ENCODE data around the gene RPS8.
A peak's percentile ranks its signal among the peaks of the same experiment; 100 is the strongest.

The RPS8 gene

DNA sequence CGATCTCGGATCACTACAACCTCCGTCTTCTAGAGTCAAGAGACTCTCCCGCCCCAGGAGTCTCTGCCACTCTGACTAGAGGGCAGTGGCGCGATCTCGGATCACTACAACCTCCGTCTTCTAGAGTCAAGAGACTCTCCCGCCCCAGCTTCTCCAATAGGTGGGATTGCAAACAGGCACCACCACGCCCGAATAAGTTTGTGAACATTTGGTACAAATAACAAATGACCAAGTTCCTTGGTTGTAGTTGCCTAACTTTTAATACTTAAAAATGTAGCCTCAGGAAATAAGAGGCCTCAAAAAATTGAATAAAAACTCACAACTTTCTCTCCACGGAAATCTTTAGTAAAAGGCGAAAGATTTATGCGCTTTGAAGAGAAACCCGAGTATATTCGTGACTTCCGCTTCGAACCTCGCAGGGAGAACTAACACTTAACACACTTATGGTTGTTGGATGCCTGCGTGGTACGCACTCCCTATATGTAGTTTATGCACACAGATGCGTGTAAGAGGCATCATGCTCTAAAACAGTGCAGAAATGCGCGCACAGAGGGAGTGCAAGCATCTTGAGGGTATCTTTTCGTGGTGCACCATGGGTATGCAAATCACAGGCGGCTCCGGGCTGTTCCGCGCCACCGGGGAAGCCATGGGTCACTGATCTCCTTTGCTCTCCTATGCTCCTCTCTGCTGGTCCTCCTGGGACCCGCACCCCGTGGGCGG is 44.4 kb downstream of the RPS8 start (continued):
- TF ChIP-seq MZF1 (tag by site-specific recombination; IDR thresholded peaks at IDR 0.05; ENCODE audit: borderline replicate concordance) = peak; percentile 35; the same call in 1 of the 2 replicates
- peak; percentile 99 for TF ChIP-seq ZNF76 (tag by site-specific recombination; IDR thresholded peaks at IDR 0.05; ENCODE audit: borderline replicate concordance, low read depth)
- 0 out of 2 replicates have a peak, but pooled peaks have one; percentile 69 for TF ChIP-seq ZNF501 (tag by site-specific recombination; IDR thresholded peaks at IDR 0.05)
- peak; percentile 35 for TF ChIP-seq KLF16 (tag by site-specific recombination; IDR thresholded peaks at IDR 0.05)
- peak; percentile 91 for TF ChIP-seq ZBTB8A (tag by site-specific recombination; IDR thresholded peaks at IDR 0.05)
- no peak for TF ChIP-seq HOXD13 (CRISPR knock-in tag; IDR thresholded peaks at IDR 0.05; ENCODE audit: borderline replicate concordance)
- TF ChIP-seq ZFP69B (tag by site-specific recombination; IDR thresholded peaks at IDR 0.05) = 0 out of 2 replicates have a peak, but pooled peaks have one; percentile 33
- TF ChIP-seq ZNF324 (tag by site-specific recombination; IDR thresholded peaks at IDR 0.05) = no peak
- peak; percentile 60 for TF ChIP-seq ZNF600 (tag by site-specific recombination; IDR thresholded peaks at IDR 0.05)
- TF ChIP-seq, protein P1, sequence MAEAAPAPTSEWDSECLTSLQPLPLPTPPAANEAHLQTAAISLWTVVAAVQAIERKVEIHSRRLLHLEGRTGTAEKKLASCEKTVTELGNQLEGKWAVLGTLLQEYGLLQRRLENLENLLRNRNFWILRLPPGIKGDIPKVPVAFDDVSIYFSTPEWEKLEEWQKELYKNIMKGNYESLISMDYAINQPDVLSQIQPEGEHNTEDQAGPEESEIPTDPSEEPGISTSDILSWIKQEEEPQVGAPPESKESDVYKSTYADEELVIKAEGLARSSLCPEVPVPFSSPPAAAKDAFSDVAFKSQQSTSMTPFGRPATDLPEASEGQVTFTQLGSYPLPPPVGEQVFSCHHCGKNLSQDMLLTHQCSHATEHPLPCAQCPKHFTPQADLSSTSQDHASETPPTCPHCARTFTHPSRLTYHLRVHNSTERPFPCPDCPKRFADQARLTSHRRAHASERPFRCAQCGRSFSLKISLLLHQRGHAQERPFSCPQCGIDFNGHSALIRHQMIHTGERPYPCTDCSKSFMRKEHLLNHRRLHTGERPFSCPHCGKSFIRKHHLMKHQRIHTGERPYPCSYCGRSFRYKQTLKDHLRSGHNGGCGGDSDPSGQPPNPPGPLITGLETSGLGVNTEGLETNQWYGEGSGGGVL (tag by site-specific recombination; IDR thresholded peaks at IDR 0.05) = peak; percentile 85
- peak; percentile 34; the same call in 1 of the 2 replicates for TF ChIP-seq PATZ1 (tag by site-specific recombination; IDR thresholded peaks at IDR 0.05)
- peak; percentile 34; the same call in 1 of the 2 replicates for TF ChIP-seq PRDM4 (tag by site-specific recombination; IDR thresholded peaks at IDR 0.05)
- no peak for TF ChIP-seq ZNF548 (tag by site-specific recombination; IDR thresholded peaks at IDR 0.05)
- peak; percentile 78 for TF ChIP-seq ZNF366 (tag by site-specific recombination; conservative IDR thresholded peaks at IDR 0.05)
- TF ChIP-seq, protein P2, sequence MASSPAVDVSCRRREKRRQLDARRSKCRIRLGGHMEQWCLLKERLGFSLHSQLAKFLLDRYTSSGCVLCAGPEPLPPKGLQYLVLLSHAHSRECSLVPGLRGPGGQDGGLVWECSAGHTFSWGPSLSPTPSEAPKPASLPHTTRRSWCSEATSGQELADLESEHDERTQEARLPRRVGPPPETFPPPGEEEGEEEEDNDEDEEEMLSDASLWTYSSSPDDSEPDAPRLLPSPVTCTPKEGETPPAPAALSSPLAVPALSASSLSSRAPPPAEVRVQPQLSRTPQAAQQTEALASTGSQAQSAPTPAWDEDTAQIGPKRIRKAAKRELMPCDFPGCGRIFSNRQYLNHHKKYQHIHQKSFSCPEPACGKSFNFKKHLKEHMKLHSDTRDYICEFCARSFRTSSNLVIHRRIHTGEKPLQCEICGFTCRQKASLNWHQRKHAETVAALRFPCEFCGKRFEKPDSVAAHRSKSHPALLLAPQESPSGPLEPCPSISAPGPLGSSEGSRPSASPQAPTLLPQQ (tag by site-specific recombination; IDR thresholded peaks at IDR 0.05) = 0 out of 2 replicates have a peak, but pooled peaks have one; percentile 40
- TF ChIP-seq, protein P3, sequence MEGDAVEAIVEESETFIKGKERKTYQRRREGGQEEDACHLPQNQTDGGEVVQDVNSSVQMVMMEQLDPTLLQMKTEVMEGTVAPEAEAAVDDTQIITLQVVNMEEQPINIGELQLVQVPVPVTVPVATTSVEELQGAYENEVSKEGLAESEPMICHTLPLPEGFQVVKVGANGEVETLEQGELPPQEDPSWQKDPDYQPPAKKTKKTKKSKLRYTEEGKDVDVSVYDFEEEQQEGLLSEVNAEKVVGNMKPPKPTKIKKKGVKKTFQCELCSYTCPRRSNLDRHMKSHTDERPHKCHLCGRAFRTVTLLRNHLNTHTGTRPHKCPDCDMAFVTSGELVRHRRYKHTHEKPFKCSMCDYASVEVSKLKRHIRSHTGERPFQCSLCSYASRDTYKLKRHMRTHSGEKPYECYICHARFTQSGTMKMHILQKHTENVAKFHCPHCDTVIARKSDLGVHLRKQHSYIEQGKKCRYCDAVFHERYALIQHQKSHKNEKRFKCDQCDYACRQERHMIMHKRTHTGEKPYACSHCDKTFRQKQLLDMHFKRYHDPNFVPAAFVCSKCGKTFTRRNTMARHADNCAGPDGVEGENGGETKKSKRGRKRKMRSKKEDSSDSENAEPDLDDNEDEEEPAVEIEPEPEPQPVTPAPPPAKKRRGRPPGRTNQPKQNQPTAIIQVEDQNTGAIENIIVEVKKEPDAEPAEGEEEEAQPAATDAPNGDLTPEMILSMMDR (tag by site-specific recombination; IDR thresholded peaks at IDR 0.05) = no peak
- peak; percentile 41; the same call in 1 of the 2 replicates for TF ChIP-seq ZNF843 (tag by site-specific recombination; IDR thresholded peaks at IDR 0.05)
- TF ChIP-seq ZBTB26 (tag by site-specific recombination; optimal IDR thresholded peaks at IDR 0.05) = peak; percentile 44
- peak; percentile 51 for TF ChIP-seq SP3 (tag by site-specific recombination; IDR thresholded peaks at IDR 0.05)
- TF ChIP-seq ZNF645 (tag by site-specific recombination; IDR thresholded peaks at IDR 0.05) = no peak
- TF ChIP-seq ZNF596 (tag by site-specific recombination; IDR thresholded peaks at IDR 0.05) = peak; percentile 15; the same call in 1 of the 2 replicates
- no peak for TF ChIP-seq ZNF350 (tag by site-specific recombination; IDR thresholded peaks at IDR 0.05)
- TF ChIP-seq, protein P4, sequence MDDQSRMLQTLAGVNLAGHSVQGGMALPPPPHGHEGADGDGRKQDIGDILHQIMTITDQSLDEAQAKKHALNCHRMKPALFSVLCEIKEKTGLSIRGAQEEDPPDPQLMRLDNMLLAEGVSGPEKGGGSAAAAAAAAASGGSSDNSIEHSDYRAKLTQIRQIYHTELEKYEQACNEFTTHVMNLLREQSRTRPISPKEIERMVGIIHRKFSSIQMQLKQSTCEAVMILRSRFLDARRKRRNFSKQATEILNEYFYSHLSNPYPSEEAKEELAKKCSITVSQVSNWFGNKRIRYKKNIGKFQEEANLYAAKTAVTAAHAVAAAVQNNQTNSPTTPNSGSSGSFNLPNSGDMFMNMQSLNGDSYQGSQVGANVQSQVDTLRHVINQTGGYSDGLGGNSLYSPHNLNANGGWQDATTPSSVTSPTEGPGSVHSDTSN (CRISPR knock-in tag; IDR thresholded peaks at IDR 0.05) = no peak
- TF ChIP-seq ZBTB17 (tag by site-specific recombination; IDR thresholded peaks at IDR 0.05) = peak; percentile 48
- TF ChIP-seq SCRT2 (tag by site-specific recombination; IDR thresholded peaks at IDR 0.05) = no peak

Measured in HEK293 (cell line).